GM18909 (cell line): Measurements from ENCODE around the gene CYP21A2.
"Not testable (repeated sequence)": the region's sequence is repeated elsewhere in the genome, so short reads cannot be mapped to it uniquely, and the experiment has no call there.

Source experiments
- ATAC-seq: cut with Tn5 transposase; IDR thresholded peaks from one replicate; pipeline ENCODE4 v1.9.1; 2021; ENCODE audit warnings: mild to moderate bottlenecking; ENCODE audit not compliant: unreplicated experiment, poor library complexity

The CYP21A2 gene

DNA sequence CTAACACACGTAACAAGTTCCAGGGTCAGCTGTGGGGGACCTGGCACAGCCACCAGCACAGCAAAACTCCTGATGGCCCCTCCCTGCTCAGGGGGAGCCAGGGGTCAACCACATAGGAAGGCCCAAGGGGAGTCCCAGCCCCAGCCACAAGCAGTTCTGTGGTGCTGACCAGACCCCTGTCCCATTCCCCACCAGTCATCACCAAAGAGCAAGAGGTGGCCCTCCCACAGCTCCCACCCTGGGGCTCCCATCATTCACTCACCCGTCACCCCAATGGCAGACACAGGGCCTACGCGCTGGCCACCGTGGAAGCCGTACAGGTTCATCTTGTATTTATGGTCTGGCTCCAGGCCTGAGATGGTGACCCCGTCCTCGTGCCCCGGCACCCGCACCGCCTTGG lies 11.5 kb downstream of the CYP21A2 start:
- ATAC-seq = not testable (repeated sequence)

DNA sequence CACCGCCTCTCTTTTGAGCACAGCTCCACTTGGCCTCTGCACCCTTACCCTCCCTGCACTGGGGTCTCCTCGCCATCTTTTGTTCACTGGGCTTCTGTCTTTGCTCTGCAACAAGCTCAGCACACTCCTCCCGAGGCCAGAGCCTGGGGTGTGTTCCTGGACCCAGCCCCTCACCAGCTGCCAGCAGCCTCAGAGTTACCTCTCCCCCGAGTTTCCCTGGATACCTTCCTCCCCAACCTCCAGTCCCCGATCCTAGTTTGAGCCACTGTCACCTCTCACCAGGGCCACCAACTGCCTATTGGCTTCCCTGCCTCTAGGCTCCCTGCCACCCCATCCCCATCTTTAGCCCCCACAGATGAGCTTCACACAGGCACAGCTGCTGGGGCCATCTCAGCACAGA lies 12.3 kb downstream of the CYP21A2 start:
- ATAC-seq = no peak

DNA sequence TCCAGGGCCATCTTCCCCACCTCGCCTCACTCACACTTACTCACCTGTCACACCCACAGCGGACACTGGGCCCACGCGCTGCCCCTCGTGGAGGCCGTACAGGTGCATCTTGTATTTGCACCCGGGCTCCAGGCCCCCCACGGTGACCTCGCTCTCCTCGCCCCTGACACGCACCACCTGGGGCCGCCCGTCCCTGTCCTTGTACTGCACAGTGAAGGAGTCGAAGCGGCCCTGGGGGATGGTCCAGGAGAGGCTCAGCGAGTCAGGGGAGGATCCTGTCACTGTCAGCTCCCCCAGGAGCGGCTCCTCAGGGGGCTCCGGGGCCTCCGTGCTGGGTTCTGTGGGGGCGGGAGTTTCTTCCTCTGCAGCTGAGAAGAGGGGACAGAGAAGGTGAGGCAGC lies 14.4 kb downstream of the CYP21A2 start:
- ATAC-seq = not testable (repeated sequence)

DNA sequence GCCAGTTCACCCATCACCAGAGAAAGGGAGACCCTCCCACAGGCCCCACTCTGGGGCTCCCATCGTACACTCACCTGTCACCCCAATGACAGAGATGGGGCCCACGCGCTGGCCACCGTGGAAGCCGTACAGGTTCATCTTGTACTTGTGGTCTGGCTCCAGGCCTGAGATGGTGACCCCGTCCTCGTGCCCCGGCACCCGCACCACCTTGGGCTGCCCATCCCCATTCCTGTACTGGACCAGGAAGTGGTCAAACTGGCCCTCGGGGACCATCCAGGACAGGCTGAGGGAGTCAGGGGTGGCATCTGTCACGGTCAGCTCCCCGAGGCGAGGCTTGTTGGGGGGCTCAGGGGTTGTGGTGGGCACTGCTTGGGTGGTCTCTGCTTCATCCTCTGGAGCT lies 15.1 kb downstream of the CYP21A2 start:
- not testable (repeated sequence) for ATAC-seq

DNA sequence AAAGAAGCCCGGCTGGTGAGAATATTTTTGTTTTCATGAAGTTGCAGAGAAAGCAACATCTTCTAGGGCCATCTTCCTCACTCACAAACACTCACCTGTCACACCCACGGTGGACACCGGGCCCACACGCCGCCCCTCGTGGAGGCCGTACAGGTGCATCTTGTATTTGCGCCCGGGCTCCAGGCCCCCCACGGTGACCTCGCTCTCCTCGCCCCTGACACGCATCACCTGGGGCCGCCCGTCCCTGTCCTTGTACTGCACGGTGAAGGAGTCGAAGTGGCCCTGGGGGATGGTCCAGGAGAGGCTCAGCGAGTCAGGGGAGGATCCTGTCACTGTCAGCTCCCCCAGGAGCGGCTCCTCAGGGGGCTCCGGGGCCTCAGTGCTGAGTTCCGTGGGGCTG lies 17.5 kb downstream of the CYP21A2 start:
- not testable (repeated sequence) for ATAC-seq

DNA sequence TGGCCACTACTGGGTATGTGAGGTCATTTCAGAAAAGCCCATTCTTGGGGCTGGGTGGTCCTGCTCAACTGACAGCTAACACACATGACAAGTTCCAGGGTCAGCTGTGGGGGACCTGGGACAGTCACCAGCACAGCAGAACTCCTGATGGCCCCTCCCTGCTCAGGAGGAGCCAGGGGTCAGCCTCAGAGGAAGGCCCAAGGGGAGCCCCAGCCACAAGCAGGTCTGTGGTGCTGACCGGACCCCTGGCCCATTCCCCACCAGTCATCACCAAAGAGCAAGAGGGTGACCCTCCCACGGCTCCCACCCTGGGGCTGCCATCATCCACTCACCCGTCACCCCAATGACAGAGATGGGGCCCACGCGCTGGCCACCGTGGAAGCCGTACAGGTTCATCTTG lies 18.0 kb downstream of the CYP21A2 start:
- ATAC-seq = no peak

DNA sequence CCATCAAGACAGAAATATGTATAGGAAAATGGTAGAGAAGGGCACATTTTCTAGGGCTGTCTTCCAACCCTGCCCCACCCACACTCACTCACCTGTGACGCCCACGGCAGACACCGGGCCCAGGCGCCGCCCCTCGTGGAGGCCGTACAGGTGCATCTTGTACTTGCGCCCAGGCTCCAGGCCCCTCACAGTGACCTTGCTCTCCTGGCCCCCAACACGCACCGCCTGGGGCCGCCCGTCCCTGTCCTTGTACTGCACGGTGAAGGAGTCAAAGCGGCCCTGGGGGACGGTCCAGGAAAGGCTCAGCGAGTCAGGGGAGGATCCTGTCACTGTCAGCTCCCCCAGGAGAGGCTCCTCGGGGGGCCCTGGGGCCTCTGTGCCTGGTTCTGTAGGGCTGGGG lies 19.8 kb downstream of the CYP21A2 start:
- ATAC-seq = no peak

DNA sequence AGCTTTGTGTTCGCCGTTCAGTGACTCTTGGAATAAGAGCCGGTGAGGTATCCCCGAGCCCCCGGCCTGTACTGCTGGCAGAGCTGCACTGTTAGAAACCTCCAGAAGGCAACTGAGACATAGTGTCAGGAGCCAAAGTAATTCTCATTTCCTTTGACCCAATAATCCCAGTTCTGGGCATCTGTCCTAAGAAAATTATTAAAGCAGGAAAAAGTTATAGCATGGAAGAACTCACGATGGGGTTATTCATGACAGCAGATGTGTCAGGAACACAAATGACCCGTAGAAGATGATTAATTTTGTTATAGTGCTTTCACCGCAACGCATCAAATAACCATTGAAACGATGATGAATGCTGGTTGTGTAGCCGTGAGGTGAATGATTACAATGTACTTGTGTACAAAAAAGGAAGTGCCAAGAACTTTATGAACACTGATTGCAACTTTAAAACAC lies 20.3 kb downstream of the CYP21A2 start:
- ATAC-seq = no peak

DNA sequence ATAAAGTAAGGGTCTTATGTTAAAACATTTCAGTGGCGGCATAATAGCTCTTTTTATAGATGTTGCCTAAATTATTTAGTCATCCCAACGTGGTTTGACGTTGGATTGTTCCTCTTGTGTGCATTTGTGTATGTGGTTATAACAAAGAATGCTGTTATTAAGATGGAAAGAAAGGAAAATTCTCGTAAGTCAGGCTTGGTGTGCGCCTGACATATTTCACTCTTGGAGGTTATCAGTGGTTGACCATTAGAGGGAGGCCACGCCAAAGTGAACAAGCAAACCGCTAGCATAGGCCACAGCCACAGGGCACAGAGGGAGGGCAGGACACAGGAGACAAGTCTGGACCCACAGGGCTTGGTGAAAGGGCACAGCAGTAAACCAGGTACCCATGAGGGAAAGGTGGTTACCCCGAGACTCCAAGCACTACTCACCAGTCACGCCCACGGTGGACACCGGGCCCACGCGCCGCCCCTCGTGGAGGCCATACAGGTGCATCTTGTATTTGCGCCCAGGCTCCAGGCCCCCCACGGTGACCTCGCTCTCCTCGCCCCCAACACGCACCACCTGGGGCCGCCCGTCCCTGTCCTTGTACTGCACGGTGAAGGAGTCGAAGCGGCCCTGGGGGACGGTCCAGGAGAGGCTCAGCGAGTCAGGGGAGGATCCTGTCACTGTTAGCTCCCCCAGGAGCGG lies 22.9 kb downstream of the CYP21A2 start:
- ATAC-seq = no peak

DNA sequence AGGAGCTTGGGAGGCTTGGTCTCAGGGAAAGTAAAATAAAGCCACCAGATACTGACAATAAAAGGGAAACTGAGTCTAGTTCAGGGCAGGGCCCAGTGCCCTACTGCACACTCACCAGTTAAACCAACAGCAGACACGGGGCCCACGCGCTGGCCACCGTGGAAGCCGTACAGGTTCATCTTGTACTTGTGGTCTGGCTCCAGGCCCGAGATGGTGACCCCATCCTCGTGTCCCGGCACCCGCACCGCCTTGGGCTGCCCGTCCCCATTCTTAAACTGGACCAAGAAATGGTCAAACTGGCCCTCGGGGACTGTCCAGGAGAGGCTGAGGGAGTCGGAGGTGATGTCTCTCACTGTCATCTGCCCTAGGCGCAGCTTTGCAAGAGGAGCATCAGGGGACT lies 26.5 kb downstream of the CYP21A2 start:
- ATAC-seq = no peak

DNA sequence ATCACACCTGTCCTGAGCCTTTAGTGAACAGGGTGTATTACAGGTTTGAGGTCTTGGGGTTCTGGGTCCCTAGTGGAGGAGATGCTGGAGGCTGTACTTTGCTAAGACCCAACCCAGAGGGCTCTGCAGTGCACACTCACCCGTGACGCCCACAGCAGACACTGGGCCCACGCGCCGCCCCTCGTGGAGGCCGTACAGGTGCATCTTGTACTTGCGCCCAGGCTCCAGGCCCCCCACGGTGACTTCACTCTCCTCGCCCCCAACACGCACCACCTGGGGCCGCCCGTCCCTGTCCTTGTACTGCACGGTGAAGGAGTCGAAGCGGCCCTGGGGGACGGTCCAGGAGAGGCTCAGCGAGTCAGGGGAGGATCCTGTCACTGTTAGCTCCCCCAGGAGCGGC lies 29.3 kb downstream of the CYP21A2 start:
- ATAC-seq = not testable (repeated sequence)

DNA sequence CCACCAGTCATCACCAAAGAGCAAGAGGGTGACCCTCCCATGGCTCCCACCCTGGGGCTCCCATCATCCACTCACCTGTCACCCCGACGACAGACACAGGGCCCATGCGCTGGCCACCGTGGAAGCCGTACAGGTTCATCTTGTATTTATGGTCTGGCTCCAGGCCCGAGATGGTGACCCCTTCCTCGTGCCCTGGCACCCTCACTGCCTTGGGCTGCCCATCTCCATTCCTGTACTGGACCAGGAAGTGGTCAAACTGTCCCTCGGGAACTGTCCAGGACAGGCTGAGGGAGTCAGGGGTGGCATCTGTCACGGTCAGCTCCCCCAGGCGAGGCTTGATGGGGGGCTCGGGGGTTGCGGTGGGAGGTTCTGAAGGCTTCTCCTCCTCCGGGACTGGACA lies 30.1 kb downstream of the CYP21A2 start:
- not testable (repeated sequence) for ATAC-seq

DNA sequence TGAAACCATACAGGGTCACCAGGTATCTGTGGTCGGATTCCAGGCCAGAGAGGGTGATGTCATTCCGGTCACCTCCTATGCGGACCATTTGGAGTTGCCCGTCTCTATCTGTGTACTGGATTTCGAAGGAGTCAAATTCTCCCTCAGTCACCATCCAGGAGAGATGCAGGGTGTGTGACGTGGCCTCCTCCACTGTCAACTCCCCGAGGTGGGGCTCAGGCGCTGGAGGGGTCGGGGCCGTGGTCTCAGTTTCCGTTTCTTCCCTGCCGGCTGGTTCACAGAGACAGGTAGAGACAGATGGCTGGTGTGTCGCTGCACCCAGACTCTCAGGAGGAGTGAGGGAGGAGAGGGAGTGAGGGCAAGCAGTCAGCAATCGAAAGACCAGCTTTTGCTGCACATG lies 30.7 kb downstream of the CYP21A2 start:
- ATAC-seq = no peak

DNA sequence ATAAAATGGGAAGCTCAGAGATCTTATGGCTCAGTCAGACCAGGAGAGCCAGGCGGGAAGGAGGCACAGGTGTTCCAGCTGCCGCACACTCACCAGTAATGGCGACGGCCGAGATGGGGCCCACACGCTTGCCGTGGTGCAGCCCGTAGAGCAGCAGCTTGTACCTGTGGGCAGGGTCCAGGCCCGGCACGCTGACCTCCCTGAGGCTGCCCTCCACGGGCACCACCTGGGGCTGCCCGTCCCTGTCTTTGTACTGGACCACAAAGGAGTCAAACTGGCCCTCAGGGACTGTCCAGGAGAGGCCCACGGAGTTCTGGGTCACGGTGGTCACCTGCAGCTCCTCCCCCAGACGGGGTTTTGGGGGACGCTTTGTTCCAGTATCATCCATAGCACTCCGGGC lies 31.2 kb downstream of the CYP21A2 start:
- no peak for ATAC-seq

DNA sequence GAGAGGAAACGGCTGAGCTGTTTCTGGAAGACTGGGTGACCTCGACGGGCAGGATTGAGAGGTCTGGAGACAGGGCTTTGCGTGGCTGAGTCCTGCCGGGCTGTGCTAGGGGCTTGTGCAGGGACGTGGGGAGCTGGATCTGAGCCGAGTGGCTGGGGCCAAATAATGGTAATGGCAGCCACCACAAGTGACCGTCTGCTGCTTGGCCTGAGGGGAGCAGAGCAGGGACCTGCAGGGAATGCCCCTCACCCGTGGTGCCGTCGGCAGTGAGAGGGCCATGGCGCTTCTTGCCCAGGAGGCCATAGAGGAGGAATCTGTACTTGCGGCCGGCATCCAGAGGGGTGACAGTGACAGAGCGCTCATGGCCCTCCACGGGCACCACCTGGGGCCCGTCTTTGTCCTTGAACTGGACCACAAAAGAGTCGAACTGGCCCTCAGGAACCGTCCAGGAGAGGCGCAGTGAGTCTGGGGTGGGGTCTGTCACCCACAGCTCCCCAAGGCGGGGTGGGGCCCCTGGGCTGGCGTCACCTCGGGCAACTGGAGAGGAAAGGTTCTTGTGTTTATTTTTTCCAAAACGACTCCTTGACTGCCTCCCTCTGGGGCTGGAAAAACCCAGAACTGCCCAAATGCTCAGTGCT lies 31.8 kb downstream of the CYP21A2 start:
- no peak for ATAC-seq

DNA sequence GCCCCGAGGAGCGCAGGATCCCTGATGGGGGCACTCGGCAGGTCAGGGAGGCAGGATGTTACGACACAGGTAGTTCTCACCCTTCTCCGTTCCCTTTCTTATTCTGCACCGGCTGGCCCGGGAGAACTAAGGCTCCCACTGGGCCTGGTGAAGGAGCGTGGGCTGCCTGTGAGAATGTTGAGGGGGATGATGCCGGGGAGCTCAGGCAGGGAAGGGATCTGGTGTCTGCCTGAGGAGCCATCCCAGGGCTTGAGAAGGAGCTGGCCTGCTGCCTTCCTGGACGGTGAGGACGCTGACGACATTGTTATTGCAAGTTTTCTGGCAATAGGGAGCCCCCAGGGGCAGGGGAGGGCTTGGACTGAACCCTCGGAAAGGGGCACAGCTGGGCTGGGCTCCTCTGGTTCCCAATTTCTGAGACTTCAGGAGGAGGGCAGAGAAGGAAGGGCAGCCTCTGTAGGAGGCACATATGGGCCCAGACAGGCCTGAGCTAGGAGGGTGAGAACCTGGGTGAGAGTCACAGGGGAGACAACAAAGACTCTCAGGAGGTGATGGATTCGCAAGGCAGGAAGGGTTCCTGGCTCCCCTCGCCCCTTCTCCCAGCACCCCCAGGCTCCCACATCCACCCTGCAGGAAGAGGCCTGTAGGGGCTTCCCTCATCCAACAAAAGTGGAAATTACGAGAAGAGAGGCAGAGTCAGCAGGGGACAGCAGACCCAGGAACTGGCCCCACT lies 32.8 kb downstream of the CYP21A2 start:
- no peak for ATAC-seq

DNA sequence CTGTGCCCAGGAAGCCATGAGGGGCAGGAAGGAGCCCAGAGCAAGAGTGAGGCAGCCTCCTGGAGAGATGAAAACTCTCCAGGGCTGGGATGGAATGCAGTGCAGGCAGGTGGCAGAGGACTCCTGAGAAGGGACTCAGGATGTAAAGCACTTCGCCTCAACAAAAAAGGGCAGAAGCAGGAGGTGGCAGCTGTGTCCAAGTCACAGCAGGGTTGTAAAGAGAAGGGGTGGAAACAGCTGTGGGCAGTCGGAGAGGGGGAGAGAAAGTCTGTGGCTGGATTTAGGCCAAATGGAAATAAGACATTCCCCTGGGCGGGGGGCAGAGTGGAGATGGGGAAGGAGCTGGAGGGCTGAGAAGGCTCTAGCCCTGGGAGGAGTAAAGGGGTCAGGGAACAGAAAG lies 34.9 kb downstream of the CYP21A2 start:
- ATAC-seq = no peak

DNA sequence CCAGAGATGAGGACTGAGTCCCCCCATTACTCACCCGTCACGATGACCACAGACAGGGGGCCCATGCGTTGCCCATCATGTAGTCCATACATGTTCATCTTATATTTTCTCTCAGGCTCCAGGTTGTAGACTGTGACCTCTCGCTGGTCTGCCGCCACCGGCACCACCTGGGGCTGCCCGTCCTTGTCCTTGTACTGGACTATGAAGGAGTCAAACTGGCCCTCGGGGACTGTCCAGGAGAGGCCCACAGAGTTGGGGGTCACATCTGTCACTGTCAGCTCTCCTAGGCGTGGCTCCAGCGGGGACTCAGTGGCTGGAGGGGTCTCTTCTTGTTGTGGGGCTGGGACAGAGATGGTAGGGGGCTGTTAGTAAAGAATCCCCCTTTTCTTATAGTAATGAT lies 35.4 kb downstream of the CYP21A2 start:
- ATAC-seq = no peak

DNA sequence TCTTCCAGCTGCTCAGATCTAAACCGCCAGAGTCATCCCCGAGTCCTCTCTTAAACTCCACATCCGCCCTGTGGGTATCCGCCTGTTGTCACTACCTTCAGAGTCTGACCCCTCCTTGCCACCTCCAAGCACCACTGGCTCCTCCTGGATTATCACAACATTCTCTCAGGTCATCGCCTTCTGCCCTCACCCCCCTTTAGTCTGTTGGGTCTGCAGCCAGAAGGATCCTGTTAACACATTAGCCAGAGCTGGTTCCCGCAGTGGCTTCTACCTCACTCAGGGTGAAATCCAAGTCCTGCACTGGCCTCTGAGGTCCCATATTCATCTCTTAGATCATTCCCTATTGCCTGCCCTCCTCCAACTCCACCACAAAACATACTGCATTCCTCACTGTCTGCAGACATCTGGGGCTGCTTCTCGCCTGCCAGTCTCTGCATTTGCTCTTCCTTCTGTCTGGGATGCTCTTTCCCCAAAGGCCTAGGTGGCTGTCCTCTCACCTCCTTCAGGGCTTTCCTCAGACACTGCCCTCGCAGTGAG lies 36.8 kb downstream of the CYP21A2 start:
- no peak for ATAC-seq

DNA sequence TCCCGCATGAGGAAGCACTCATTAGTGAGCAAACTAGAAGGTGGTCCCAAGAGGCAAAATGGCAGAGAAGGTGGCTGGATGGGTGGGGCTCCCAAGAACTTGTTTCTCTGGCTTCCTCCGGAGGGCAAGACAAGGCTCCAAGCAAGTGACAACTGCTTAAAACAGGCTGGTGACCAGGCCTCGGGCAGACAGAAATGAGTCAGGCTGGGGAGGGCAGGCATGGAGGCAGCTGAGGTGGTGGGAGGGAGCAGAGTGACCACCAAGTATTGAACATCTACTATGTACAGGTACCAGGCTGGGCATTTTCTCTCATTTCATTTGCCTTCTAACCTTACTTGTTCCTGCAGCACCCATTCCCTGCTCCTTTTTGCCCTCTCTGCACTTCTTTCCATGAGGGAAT lies 37.6 kb downstream of the CYP21A2 start:
- no peak for ATAC-seq

DNA sequence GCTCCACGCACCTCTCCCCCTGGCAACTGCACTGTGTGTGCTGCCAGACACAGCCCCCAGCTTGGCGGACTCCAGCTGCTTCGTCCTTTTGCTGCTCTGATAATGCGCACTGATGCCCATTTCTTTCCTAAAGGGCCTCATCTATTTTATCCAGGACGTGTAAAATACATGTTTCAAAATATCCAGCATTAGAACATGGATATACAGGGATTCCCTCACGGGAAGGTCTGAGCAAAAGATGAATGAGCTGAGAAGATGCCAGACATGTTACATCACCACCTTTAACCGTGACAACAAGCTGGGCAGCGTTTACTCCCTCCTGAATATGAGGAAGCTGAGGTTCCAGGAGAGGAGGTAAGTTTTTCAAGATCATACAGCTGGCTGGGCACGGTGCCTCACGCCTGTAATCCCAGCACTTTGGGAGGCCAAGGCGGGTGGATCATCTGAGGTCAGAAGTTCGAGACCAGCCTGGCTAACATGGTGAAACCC lies 38.1 kb downstream of the CYP21A2 start:
- ATAC-seq = no peak
